ENCODE results near the gene TOP3A.

Gene TOP3A

DNA sequence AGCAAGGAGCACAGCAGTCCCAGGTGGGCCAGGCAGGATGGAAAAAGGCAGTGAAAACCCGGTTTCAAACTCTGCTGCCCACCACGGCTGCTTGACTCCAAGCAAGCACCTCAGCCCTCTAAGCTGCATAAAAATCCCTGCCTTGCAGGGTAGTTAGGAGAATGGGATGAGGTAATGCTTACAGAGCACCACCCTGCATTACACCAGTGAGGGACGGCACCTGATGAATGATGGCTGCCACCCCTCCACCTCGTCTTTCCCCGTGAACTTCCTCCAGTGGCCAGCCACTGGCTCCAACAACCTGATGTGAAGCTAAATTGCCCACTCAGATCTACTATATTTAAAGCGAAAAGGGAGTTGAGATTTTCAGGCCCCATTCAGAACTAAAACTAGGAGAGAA, 33.0 kb downstream of the TOP3A start:
- no peak for DNase-seq (ENCODE audit: low spot score)
- TF ChIP-seq, protein P1, sequence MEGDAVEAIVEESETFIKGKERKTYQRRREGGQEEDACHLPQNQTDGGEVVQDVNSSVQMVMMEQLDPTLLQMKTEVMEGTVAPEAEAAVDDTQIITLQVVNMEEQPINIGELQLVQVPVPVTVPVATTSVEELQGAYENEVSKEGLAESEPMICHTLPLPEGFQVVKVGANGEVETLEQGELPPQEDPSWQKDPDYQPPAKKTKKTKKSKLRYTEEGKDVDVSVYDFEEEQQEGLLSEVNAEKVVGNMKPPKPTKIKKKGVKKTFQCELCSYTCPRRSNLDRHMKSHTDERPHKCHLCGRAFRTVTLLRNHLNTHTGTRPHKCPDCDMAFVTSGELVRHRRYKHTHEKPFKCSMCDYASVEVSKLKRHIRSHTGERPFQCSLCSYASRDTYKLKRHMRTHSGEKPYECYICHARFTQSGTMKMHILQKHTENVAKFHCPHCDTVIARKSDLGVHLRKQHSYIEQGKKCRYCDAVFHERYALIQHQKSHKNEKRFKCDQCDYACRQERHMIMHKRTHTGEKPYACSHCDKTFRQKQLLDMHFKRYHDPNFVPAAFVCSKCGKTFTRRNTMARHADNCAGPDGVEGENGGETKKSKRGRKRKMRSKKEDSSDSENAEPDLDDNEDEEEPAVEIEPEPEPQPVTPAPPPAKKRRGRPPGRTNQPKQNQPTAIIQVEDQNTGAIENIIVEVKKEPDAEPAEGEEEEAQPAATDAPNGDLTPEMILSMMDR (IDR thresholded peaks at IDR 0.05; ENCODE audit: extremely low read depth, missing control alignments): no peak

DNA sequence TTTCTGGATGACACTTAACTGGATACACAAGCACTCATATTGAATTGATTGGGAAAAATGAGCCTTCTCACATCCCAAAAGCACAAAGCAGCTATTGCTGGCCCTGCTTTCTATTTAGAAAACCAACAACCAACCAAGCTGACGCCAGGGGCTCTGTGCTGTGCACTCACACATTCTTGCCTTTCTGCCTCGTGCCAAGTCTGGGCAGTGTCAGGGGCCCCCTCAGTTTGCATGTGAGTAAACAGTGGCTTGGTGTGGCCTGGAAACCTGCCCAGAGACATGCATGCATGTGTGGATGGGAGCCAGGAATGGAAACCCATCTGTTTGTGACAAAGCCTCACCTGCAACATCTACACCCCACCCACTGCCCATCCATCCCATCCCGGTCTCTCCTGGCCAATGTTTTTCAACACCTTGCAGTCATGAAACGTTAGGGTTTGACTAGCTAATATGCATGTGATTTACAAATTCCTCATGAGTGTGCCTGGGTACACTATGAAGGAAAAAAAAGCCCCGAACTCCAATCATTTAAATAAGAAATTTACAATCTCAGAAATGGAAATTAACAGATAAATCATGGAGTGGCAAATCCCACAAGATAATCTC, 33.9 kb downstream of the TOP3A start:
- no peak for DNase-seq (ENCODE audit: low spot score)
- TF ChIP-seq, protein P1 (IDR thresholded peaks at IDR 0.05; ENCODE audit: extremely low read depth, missing control alignments): no peak

DNA sequence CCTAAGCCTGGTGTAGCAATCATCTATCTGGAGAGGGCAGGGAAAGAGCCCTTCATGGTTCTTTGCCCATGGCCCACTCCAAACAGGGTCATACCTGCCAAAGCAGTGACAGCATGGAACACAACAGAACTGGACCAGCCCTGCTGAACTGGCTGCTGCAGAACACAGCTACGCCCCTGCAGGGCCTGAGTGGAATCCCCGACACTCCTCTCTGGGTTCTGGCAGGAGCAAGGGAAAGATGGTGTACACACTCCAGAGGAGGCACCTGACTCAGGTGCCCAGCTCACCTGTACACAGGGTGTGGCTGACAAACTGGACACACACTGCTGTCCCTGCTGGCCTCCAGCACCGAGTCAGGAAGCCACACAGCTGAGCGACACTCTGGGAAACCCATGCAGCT, 34.5 kb downstream of the TOP3A start:
- DNase-seq (ENCODE audit: low spot score): no peak
- TF ChIP-seq, protein P1 (IDR thresholded peaks at IDR 0.05; ENCODE audit: extremely low read depth, missing control alignments): no peak

DNA sequence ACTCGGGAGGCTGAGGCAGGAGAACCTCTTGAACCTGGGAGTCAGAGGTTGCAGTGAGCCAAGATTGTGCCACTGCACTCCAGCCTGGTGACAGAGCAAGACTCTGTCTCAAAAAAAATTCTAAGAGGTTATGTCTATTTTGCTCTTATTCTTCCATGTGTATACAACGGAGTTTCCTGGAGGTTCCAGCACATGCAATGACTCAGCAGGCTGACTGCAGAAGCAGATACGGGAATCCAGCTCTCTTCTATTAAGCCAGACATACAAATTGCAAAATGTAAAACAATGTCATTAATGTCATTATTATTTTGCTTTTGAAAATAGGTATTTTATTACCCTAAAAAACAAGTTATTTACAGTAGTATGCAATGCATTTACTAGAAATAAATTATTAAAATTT, 35.9 kb downstream of the TOP3A start:
- TF ChIP-seq, protein P1 (IDR thresholded peaks at IDR 0.05; ENCODE audit: extremely low read depth, missing control alignments): no peak

DNA sequence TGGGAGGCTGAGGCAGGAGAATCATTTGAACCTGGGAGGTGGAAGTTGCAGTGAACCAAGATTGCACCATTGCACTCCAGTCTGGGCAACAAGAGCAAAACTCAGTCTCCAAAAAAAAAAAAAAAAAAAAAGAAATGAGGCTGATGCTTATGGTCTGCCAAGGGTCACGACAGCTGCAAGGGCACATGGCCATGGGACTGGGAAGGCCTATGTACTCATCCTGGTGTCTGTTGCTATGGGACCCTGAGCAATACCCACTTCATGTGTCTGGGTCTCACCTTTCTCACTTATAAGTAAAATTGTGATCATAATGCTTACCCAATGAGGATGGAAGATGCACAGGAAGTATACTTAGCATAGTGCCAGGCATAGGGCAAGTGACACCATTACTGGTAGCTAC, 37.7 kb downstream of the TOP3A start:
- DNase-seq (ENCODE audit: low spot score): no peak
- TF ChIP-seq, protein P1 (IDR thresholded peaks at IDR 0.05; ENCODE audit: extremely low read depth, missing control alignments): no peak

More for the DNA sequence above, 35.9 kb downstream of the TOP3A start:
- no peak for DNase-seq (ENCODE audit: low spot score)

DNA sequence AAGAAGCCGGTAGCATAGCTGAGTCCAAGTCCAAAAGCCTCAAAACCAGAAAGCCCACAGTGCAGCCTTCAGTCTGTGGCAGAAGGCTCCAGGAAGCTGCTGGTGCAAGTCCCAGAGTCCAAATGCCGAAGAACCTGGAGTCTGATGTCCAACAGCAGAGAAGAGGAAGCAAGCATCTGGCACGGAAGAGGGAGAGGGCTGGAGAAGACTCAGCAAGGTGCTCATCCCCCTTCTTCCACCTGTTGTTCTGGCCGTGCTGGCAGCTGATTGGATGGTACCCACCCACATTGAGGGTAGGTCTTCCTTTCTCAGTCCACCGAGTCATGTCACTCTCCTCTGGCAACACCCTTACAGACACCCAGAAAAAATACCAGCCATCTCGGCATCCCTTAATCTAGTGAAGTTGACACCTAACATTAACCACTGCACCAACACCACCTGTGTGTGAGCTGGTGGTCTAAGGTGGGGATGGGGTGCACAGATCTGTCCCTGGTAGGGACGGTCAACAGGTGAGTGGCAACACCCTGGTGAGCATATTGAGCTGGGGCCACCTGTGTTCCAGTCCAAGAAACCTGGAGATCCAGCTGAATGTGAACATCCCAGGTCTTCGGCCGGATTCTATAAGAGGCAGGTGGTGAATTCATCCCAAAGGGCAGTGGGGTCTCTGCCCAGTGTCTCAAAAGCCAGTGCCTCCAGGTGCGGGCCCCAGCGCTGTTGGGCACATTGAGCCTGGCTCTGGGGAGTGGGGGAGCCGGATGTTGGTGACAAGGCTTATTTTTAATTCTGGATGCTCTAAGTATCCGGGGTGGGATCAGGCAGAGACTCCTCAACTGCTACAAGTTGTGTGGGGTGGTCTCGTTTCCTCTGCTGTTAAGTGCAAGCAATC, 44.5 kb downstream of the TOP3A start:
- DNase-seq (ENCODE audit: low spot score): no peak
- TF ChIP-seq, protein P1 (IDR thresholded peaks at IDR 0.05; ENCODE audit: extremely low read depth, missing control alignments): no peak
